ENCODE measurements around the gene MAT2B. TPM values are rescaled to one million over a fixed set of nuclear protein-coding genes. Genes with fewer than 3 reads are reported as not detected.
"Not testable (repeated sequence)": the region's sequence is repeated elsewhere in the genome, so short reads cannot be mapped to it uniquely, and the experiment has no call there.

The MAT2B gene
- total and polyA plus RNA-seq, 2 donors (not counting 1 experiment from before 2014, with no cell fraction given): 33.9 to 123 TPM

DNA sequence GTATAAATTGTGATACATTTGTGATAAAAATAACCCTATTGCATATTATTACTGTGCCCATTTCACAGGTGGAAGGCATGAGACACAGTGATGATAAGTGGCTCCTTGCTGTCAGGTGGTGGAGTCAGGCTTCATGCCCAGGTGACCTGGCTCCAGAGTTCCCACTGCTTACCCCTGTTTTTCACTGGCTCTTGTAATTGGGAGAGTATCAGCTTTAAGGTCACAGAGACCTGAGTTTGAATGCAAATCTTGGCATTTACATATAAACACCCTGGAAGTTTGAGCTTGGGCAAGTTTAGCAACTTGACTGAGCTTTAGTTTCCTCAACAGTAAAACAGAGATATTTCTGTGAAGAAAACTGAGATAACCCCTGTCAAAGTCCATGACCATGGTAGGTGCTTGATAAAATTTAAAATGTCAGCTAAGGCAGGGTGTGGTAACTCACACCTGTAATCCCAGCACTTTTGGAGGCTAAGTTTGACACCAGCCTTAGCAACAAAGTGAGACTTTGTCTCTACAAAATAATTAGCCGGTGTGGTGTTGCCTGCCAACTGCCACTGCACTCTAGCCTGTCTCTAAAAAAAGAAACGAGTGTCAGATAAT is 29.2 kb downstream of the MAT2B start:
- ATAC-seq (ENCODE audit: low read depth): no peak
- Histone ChIP-seq H3K79me2 (ENCODE audit: control insufficient read depth, insufficient read depth, low read length) (no peaks in the 10 kb centered on the region), H3K4me2 (replicated peaks; ENCODE audit: low read depth, low read length, poor library complexity, severe bottlenecking) (peak overlapping the region; percentile 48), H4K20me1 (ENCODE audit: control insufficient read depth, insufficient read depth, low read length, poor library complexity, severe bottlenecking) (no peaks in the 10 kb centered on the region), H3K9me3 (ENCODE audit: control extremely low read depth in 1 of 3, control insufficient read depth in 2 of 3, insufficient read depth in 1 of 3, low read length in 2 of 3) (no peaks in the 10 kb centered on the region), H2AFZ (ENCODE audit: insufficient read depth, low read depth, low read length, poor library complexity, severe bottlenecking) (peak overlapping the region; percentile 44), H3K27me3 (replicated peaks in 1 of 4; ENCODE audit: control extremely low read depth in 1 of 4, control insufficient read depth in 3 of 4, insufficient read depth in 4 of 4, low read length in 3 of 4) (no peaks in the 10 kb centered on the region), H3K4me3 (ENCODE audit: control extremely low read depth in 1 of 5, extremely low read depth in 1 of 5, insufficient read depth in 1 of 5, low read depth in 2 of 5, low read length in 4 of 5) (peak overlapping the region in 1 of 5 experiments; percentile 4), H3K27ac (ENCODE audit: low read length in 2 of 2) (peak overlapping the region in 1 of 2 donors; percentile 12), H3K4me1 (ENCODE audit: control insufficient read depth in 2 of 2, insufficient read depth in 2 of 2, low read length in 2 of 2) (peaks cover 12 to 15% of the 10 kb centered on the region in 2 donors), H3K36me3 (replicated peaks in 1 of 2; ENCODE audit: control extremely low read depth in 1 of 2, control insufficient read depth in 1 of 2, extremely low read depth in 1 of 2, insufficient read depth in 2 of 2, low read length in 1 of 2) (no peaks in the 10 kb centered on the region), H3K9ac (ENCODE audit: low read length) (peak overlapping the region; percentile 27)
- H3K9me3 Mint-ChIP-seq (ENCODE audit: insufficient read depth): peaks cover 4% of the 10 kb centered on the region
- H3K27me3 Mint-ChIP-seq: peaks cover 3% of the 10 kb centered on the region
- DNase-seq: no peak
- intact Hi-C loops (cut with micrococcal nuclease): no loop called here
- CTCF ChIA-PET: no interaction called here
- POLR2A ChIA-PET: no interaction called here
- H3K27ac Mint-ChIP-seq: peak overlapping the region; percentile 27
- H3K4me3 Mint-ChIP-seq: no peak overlapping the region
- H3K4me1 Mint-ChIP-seq: peaks cover 28% of the 10 kb centered on the region
- no CpG with 5 or more reads among the region's 2 CpGs for WGBS (ENCODE audit: insufficient coverage)
- TF ChIP-seq, protein P1, sequence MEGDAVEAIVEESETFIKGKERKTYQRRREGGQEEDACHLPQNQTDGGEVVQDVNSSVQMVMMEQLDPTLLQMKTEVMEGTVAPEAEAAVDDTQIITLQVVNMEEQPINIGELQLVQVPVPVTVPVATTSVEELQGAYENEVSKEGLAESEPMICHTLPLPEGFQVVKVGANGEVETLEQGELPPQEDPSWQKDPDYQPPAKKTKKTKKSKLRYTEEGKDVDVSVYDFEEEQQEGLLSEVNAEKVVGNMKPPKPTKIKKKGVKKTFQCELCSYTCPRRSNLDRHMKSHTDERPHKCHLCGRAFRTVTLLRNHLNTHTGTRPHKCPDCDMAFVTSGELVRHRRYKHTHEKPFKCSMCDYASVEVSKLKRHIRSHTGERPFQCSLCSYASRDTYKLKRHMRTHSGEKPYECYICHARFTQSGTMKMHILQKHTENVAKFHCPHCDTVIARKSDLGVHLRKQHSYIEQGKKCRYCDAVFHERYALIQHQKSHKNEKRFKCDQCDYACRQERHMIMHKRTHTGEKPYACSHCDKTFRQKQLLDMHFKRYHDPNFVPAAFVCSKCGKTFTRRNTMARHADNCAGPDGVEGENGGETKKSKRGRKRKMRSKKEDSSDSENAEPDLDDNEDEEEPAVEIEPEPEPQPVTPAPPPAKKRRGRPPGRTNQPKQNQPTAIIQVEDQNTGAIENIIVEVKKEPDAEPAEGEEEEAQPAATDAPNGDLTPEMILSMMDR (IDR thresholded peaks at IDR 0.05): no peak
- TF ChIP-seq EZH2 (IDR thresholded peaks at IDR 0.05; ENCODE audit: borderline replicate concordance, insufficient read depth, low read depth, low read length, poor library complexity, severe bottlenecking): no peak

DNA sequence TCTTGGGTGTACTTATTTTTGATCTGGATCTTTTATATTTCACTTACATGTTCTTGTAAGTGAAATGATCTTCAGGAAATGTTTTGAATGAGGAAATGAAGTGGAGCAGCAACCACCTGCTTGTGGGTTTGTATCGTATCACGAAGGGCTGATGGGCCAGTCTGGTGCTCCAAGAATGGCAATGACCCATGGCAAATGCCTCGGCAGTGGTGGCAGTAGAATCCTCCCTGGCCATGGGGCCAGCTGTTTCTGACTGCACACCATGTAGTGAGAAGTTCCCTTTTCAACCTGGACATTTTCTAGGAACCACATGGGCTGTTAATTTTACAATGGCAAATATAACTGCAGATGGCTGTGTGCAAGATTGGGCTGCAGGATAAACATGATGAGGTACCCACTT is 29.9 kb downstream of the MAT2B start:
- Histone ChIP-seq H3K9me3 (ENCODE audit: control extremely low read depth in 1 of 3, control insufficient read depth in 2 of 3, insufficient read depth in 1 of 3, low read length in 2 of 3) (no peaks in the 10 kb centered on the region), H3K27ac (ENCODE audit: low read length in 2 of 2) (no peak overlapping the region), H4K20me1 (ENCODE audit: control insufficient read depth, insufficient read depth, low read length, poor library complexity, severe bottlenecking) (no peaks in the 10 kb centered on the region), H3K4me1 (ENCODE audit: control insufficient read depth in 2 of 2, insufficient read depth in 2 of 2, low read length in 2 of 2) (peaks cover 12 to 15% of the 10 kb centered on the region in 2 donors), H3K4me3 (ENCODE audit: control extremely low read depth in 1 of 5, extremely low read depth in 1 of 5, insufficient read depth in 1 of 5, low read depth in 2 of 5, low read length in 4 of 5) (peak overlapping the region in 1 of 5 experiments; percentile 4), H3K27me3 (replicated peaks in 1 of 4; ENCODE audit: control extremely low read depth in 1 of 4, control insufficient read depth in 3 of 4, insufficient read depth in 4 of 4, low read length in 3 of 4) (peaks cover 0 to 1% (median 0%) of the 10 kb centered on the region in 4 experiments), H3K9ac (ENCODE audit: low read length) (peak overlapping the region; percentile 27), H3K4me2 (replicated peaks; ENCODE audit: low read depth, low read length, poor library complexity, severe bottlenecking) (peak overlapping the region; percentile 48), H3K36me3 (replicated peaks in 1 of 2; ENCODE audit: control extremely low read depth in 1 of 2, control insufficient read depth in 1 of 2, extremely low read depth in 1 of 2, insufficient read depth in 2 of 2, low read length in 1 of 2) (no peaks in the 10 kb centered on the region), H2AFZ (ENCODE audit: insufficient read depth, low read depth, low read length, poor library complexity, severe bottlenecking) (peak overlapping the region; percentile 44), H3K79me2 (ENCODE audit: control insufficient read depth, insufficient read depth, low read length) (no peaks in the 10 kb centered on the region)
- Mint-ChIP-seq H3K27me3 (peaks cover 3% of the 10 kb centered on the region), H3K4me1 (peaks cover 28% of the 10 kb centered on the region), H3K27ac (peak overlapping the region; percentile 27), H3K9me3 (ENCODE audit: insufficient read depth) (peaks cover 4% of the 10 kb centered on the region), H3K4me3 (peak overlapping the region; percentile 23)
- POLR2A ChIA-PET: no interaction called here
- intact Hi-C loops (cut with micrococcal nuclease): no loop called here
- 22% methylated on average over 3 of the region's 3 CpGs for WGBS (ENCODE audit: insufficient coverage)
- DNase-seq: no peak
- no peak for TF ChIP-seq EZH2 (IDR thresholded peaks at IDR 0.05; ENCODE audit: borderline replicate concordance, insufficient read depth, low read depth, low read length, poor library complexity, severe bottlenecking)
- TF ChIP-seq, protein P1 (IDR thresholded peaks at IDR 0.05): no peak
- CTCF ChIA-PET: no interaction called here
- ATAC-seq (ENCODE audit: low read depth): no peak

DNA sequence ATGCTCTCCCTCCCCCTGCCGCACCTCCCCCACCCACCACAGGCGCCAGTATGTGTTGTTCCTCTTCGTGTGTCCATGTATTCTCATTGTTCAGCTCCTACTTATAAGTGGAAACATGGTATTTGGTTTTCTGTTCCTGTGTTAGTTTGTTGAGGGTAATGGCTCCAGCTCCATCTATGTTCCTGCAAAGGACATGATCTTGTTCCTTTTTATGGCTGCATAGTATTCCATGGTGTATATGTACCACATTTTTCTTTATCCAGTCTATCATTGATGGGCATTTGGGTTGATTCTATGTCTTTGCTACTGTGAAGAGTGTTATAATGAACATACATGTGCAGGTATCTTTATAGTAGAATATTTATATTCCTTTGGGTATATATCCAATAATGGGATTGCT is 31.0 kb downstream of the MAT2B start:
- peaks cover 12 to 15% of the 10 kb centered on the region in 2 donors for H3K4me1 ChIP-seq (ENCODE audit: control insufficient read depth in 2 of 2, insufficient read depth in 2 of 2, low read length in 2 of 2)
- H2AFZ ChIP-seq (ENCODE audit: insufficient read depth, low read depth, low read length, poor library complexity, severe bottlenecking); H3K27me3 ChIP-seq (replicated peaks in 1 of 4; ENCODE audit: control extremely low read depth in 1 of 4, control insufficient read depth in 3 of 4, insufficient read depth in 4 of 4, low read length in 3 of 4); H3K9ac ChIP-seq (ENCODE audit: low read length); H3K4me3 ChIP-seq (ENCODE audit: control extremely low read depth in 1 of 5, extremely low read depth in 1 of 5, insufficient read depth in 1 of 5, low read depth in 2 of 5, low read length in 4 of 5); DNase-seq; H4K20me1 ChIP-seq (ENCODE audit: control insufficient read depth, insufficient read depth, low read length, poor library complexity, severe bottlenecking); H3K4me2 ChIP-seq (replicated peaks; ENCODE audit: low read depth, low read length, poor library complexity, severe bottlenecking); H3K36me3 ChIP-seq (replicated peaks in 1 of 2; ENCODE audit: control extremely low read depth in 1 of 2, control insufficient read depth in 1 of 2, extremely low read depth in 1 of 2, insufficient read depth in 2 of 2, low read length in 1 of 2); H3K4me3 Mint-ChIP-seq; ATAC-seq (ENCODE audit: low read depth); intact Hi-C loops (cut with micrococcal nuclease); POLR2A ChIA-PET; H3K79me2 ChIP-seq (ENCODE audit: control insufficient read depth, insufficient read depth, low read length); H3K27ac ChIP-seq (ENCODE audit: low read length in 2 of 2); H3K9me3 ChIP-seq (ENCODE audit: control extremely low read depth in 1 of 3, control insufficient read depth in 2 of 3, insufficient read depth in 1 of 3, low read length in 2 of 3); H3K9me3 Mint-ChIP-seq (ENCODE audit: insufficient read depth); H3K27ac Mint-ChIP-seq; CTCF ChIA-PET; H3K27me3 Mint-ChIP-seq: not testable (repeated sequence)
- peaks cover 28% of the 10 kb centered on the region for H3K4me1 Mint-ChIP-seq
- WGBS (ENCODE audit: insufficient coverage): no CpG with 5 or more reads among the region's 3 CpGs

Measured in B cell (primary cell).